KOPT-K1 (cell line): ENCODE results near the gene TPM2.
"Not testable (repeated sequence)": the region's sequence is repeated elsewhere in the genome, so short reads cannot be mapped to it uniquely, and the experiment has no call there.

Experiments
- H3K27ac ChIP-seq: fragments of 200-600 bp; sonication (generic); 2 replicates; pipeline ENCODE4 v1.5.1; 2016; ENCODE audit warnings: antibody characterized with exemption, mild to moderate bottlenecking, low read depth, low read length; ENCODE audit not compliant: poor library complexity, severe bottlenecking
- H3K36me3 ChIP-seq: fragments of 200-600 bp; sonication (generic); 2 replicates; pipeline ENCODE4 v1.5.1; 2017; ENCODE audit warnings: antibody characterized with exemption, mild to moderate bottlenecking, low read length, moderate library complexity; ENCODE audit not compliant: insufficient read depth
- H3K9me3 ChIP-seq: fragments of 200-600 bp; sonication (generic); 2 replicates; pipeline ENCODE4 v1.5.1; 2017; ENCODE audit warnings: antibody characterized with exemption, low read length, mild to moderate bottlenecking; ENCODE audit not compliant: insufficient read depth, poor library complexity, severe bottlenecking

Gene TPM2

DNA sequence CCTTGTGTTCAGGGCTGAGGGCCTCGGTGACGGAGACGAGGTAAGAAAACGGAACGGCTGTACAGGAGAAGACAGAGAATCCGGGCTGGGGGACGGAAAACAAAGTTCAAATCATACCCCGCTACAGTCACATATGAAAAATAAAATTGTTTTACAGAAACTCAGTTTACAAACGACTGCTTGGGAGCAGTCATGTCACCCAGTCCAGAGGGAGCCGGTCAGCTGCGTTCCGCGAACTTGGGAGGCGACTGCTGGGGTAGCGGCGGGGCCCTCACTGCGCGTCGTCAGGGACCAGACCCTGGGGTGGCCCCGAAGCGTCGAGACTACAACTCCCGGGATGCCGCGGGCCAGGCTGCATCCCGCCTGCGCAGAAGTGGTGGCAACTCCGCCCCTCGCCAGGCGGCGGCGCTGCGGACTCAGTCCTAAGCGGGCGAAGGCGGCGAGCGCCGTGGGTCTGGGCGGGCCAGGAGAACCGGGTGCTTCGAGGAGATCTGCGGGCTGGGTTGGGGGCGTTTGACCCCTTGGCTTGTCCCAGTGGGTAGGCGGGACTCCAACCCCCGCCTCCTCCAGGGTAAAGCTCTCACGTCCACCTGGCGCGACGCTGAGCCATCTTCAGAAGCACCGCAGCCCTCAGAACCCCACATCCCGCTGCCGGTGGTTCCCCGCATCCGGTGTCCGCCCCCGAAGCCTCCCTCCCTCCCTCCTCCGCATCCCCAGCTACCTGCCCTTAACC, 43.0 kb downstream of the TPM2 start:
- no peaks in the 10 kb centered on the region for H3K9me3 ChIP-seq
- peak overlapping the region; percentile 44 for H3K27ac ChIP-seq

DNA sequence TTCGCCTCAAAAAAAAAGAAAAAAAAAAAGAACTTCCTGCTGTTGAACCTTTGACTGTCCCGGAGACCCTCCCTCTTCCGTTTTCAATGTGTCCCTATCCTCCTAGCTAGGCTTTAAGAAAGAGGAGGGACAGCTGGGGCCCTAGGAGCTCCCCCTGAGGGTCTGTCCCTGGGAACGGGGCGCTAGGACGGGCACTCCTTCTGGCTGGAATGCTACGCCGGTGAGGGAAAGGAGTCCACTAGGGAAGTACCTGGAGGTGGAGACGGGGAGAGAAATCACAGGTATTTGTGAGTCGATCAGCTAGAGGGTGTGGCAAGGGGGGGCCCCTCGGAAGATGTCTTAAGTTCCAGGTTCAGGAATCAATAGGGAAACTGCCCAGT, 43.6 kb downstream of the TPM2 start:
- Histone ChIP-seq H3K27ac (peak overlapping the region; percentile 44), H3K9me3 (no peaks in the 10 kb centered on the region), H3K36me3 (no peaks in the 10 kb centered on the region)

More for the DNA sequence above, 43.0 kb downstream of the TPM2 start:
- no peaks in the 10 kb centered on the region for H3K36me3 ChIP-seq

DNA sequence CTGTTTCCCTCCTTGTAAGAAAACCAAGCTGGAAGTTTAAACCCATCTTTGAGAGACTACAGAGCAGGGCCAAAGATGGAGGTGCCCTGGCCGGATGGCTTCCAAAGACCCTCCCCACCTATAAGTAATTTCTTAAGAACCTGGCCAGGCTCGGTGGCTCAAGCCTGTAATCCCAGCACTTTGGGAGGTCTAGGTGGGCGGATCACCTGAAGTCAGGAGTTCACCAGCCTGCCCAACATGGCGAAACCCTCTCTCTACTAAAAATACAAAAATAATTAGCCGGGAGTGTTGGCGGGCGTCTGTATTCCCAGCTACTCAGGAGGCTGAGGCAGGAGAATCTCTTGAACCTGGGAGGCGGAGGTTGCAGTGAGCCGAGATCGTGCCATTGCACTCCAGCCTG, 44.0 kb downstream of the TPM2 start:
- not testable (repeated sequence) for H3K9me3 ChIP-seq, H3K27ac ChIP-seq, H3K36me3 ChIP-seq

DNA sequence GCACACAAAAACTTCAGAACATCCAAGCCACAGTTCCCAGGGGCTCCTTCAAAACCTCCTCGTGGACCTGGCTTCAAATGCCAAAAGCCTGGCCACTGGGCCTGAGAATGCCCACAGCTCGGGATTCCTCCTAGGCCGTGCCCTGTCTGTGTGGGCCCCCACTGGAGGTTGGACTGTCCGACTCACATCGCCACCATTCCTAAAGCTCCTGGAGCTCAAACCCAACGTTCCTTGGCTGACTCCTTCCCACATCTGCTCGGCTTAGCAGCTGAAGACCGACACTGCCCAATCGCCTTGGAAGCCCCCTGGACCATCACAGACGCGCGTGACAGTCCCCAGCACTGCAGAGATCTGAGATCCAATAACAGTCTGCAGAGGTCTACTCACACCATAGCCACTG, 46.7 kb downstream of the TPM2 start:
- H3K9me3 ChIP-seq = no peaks in the 10 kb centered on the region
- H3K27ac ChIP-seq = no peak overlapping the region
- no peaks in the 10 kb centered on the region for H3K36me3 ChIP-seq

DNA sequence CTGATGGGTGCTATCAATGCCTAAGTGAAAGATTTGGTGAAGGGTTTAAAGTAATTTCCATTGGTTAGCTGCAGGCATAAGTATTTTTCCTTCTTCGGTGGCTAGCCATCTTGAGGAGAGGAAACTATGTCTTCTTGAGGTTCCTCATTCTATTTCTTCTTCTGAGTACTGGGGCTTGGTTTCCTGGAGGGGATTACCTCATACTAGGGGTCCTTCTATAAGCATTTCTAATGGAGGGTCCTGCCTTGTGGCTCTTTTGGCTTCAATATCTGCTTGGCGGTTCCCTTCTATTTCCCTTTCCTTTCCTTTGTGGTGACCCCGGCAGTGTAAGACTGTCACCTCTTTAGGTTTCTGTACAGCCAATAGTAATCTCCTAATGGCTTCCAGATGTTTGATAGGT, 48.2 kb downstream of the TPM2 start:
- H3K27ac ChIP-seq, H3K9me3 ChIP-seq, H3K36me3 ChIP-seq: not testable (repeated sequence)

DNA sequence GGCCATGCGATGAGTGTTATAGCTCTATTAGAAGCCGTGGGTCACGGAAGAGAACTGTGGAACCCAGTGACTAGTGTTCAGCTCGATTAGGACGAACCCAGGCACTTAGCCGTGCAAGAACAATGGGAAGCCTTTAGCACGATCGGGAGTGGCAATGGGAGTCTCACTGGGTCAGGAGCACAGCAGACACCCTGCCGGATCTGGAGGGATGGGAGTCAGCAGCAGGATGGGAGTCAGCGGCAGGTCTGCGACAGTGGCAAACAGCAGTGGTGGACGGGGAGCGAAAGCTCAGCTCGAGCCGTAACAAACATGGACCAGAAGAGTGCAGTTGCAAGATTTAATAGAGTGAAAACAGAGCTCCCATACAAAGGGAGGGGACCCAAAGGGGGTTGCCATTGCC, 49.3 kb downstream of the TPM2 start:
- not testable (repeated sequence) for H3K9me3 ChIP-seq, H3K27ac ChIP-seq, H3K36me3 ChIP-seq

DNA sequence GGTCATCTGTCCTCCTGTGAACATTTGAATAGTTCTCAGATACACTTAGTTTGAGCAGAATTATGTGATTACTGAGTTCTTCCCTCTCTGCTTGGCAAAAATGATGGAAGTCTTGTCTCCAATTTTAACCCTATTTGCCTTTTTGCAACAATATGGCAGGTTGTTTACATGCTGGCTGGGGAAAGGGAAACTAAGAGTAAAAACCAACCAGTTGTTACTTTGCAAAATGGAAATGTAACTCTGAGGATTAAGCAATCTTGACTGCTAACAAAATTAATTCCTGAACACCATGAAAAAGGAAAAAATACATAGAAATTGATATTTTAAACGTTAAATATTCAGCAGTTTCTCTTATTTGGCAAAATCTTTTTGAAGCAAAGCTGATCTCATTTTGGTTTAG, 50.1 kb downstream of the TPM2 start:
- no peak overlapping the region for H3K27ac ChIP-seq
- H3K36me3 ChIP-seq = no peaks in the 10 kb centered on the region
- no peaks in the 10 kb centered on the region for H3K9me3 ChIP-seq

DNA sequence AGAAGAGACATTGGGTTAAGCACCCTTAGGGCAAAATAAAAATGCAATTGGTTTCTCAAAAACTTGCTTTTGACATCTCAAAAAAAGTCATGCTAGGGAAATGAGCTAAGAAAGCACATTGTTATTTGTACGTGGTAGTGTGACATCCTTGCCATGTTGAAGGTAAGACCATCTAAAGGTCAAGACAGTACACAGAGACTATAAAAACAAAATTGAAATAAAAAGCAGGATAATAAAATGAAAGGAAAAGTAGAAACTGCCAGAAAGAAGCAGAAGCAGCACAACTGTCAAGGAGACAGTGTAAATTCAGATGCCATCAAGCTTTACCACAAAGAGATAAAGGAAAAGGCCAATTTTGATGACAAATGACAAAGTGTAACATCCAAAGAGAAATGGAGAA, 50.5 kb downstream of the TPM2 start:
- H3K9me3 ChIP-seq, H3K27ac ChIP-seq, H3K36me3 ChIP-seq: not testable (repeated sequence)

DNA sequence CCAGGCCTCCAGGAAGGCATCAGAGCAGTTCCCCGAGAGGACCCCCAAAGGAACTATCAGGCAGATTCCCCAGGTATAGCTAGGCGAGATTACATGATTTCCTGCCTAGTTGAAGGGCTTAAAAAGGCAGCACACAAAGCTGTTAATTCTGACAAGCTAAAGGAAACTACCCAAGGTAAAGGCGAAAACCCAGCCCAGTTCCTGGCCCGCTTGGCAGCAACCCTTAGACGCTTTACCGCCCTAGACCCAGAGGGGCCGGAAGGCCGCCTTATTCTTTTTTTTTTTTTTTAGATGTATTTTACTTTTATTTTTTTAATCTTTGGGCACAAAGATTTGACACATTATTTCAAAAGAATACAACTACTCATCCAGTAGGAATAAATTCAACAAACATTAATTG, 51.0 kb downstream of the TPM2 start:
- not testable (repeated sequence) for H3K36me3 ChIP-seq, H3K9me3 ChIP-seq, H3K27ac ChIP-seq

DNA sequence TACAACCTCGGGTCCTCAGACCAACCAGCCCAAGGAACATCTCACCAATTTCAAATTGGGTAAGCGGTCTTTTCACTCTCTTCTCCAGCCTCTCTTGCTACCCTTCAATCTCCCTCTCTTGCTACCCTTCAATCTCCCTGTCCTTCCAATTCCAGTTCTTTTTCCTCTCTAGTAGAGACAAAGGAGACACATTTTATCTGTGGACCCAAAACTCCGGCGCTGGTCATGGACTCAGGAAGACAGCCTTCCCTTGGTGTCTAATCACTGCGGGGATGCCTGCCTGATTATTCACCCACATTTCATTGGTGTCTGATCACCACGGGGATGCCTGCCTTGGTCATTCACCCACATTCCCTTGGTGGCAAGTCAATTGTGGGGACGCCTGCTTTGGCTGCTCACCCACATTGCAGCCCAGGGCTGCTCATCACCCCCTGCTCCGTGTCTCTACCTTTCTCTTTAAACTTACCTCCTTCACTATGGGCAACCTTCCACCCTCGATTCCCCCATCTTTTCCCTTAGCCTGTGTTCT, 52.2 kb downstream of the TPM2 start:
- H3K27ac ChIP-seq, H3K9me3 ChIP-seq, H3K36me3 ChIP-seq: not testable (repeated sequence)

DNA sequence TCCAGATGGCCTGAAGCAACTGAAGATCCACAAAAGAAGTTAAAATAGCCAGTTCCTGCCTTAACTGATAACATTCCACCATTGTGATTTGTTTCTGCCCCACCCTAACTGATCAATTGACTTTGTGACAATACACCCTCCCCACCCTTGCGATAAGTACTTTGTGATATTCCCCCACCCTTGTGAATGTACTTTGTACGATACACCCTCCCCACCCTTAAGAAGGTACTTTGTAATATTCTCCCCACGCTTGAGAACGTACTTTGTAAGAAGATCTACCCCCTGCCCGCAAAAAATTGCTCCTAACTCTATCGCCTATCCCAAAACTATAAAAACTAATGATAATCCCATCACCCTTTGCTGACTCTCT, 52.9 kb downstream of the TPM2 start:
- not testable (repeated sequence) for H3K36me3 ChIP-seq, H3K27ac ChIP-seq, H3K9me3 ChIP-seq

DNA sequence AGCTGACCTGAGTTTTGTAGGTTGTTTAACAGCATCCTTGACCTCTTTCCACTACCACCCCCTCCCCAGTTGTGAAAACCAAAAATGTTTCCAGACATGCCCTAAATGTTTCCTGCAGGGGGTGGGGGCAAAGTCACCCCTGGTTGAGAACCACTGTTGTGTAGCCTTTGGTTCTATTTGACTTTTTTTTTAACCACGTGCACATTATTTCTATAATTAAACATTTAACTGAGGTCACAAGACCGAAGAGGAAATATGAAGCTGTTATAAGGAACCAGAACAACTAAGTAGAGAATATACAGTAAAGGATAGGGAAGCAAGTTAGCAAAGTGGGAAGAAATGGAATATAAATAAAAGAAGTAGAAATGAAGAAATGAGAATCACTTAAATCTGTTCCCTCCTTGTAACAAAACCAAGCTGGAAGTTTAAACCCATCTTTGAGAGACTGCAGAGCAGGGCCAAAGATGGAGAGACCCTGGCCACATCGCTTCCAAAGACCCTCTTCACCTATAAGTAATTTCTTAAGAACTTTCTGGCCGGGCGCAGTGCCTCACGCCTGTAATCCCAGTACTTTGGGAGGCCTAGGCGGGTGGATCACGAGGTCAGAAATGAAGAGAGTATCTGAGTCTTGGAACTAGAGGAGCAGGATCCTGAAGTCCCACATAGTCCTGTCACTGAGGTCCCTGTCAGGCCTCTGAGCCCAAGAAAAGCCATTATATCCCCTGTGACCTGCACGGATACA, 53.4 kb downstream of the TPM2 start:
- Histone ChIP-seq H3K36me3 (no peaks in the 10 kb centered on the region), H3K9me3 (no peaks in the 10 kb centered on the region), H3K27ac (no peak overlapping the region)

DNA sequence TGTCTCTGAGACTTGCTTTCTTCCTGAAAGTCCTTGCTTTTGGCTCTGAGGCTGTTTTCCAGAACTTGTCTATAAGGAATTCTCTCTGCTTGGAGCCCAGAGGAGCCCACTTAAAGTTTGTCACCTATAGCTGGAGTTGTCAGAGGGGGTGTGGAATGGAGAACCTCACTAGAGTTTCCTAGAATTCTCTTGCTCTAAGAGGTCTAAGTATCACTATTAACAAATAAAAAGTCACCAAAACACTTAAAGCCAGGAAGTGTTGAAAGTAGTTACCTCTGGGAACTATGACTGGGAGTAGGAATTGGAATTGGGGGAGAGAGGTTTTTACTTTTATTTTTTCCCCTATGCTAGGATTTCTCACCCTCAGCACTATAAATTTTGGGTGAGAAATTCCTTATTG, 54.0 kb downstream of the TPM2 start:
- H3K27ac ChIP-seq = no peak overlapping the region
- no peaks in the 10 kb centered on the region for H3K9me3 ChIP-seq
- no peaks in the 10 kb centered on the region for H3K36me3 ChIP-seq
